ENCODE data around the gene MAN2A1.
"Not testable (repeated sequence)": the region's sequence is repeated elsewhere in the genome, so short reads cannot be mapped to it uniquely, and the experiment has no call there.

Gene MAN2A1

DNA sequence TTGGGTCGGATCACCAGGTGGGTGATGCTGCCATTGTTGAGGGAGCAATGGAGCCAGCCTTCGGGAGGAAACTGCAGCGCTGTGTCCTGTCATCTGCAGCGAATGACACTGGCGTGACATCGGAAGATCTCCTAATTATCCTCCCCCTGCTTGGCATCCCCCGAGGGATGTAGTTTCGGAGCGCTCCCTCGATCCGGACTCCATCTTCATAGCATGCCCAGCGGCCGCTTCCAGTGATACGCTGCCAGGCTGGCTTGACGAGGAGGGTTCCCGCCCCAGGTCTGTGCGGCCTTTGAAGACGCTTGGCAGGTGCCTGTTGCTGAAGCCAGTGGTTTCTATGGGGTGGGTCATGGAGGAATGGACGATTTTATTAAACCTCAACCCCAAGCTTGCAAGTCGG lies 194.9 kb downstream of the MAN2A1 start:
- TF ChIP-seq, protein P1, sequence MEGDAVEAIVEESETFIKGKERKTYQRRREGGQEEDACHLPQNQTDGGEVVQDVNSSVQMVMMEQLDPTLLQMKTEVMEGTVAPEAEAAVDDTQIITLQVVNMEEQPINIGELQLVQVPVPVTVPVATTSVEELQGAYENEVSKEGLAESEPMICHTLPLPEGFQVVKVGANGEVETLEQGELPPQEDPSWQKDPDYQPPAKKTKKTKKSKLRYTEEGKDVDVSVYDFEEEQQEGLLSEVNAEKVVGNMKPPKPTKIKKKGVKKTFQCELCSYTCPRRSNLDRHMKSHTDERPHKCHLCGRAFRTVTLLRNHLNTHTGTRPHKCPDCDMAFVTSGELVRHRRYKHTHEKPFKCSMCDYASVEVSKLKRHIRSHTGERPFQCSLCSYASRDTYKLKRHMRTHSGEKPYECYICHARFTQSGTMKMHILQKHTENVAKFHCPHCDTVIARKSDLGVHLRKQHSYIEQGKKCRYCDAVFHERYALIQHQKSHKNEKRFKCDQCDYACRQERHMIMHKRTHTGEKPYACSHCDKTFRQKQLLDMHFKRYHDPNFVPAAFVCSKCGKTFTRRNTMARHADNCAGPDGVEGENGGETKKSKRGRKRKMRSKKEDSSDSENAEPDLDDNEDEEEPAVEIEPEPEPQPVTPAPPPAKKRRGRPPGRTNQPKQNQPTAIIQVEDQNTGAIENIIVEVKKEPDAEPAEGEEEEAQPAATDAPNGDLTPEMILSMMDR (IDR thresholded peaks at IDR 0.05; ENCODE audit: low read depth, low read length, missing control alignments): no peak
- DNase-seq (ENCODE audit: low read depth): no peak
- in situ Hi-C loops (cut with HindIII; ENCODE audit: low sequenced_read_pairs): no loop called here
- no peak overlapping the region for H3K4me3 ChIP-seq (ENCODE audit: low read depth, low read length)

DNA sequence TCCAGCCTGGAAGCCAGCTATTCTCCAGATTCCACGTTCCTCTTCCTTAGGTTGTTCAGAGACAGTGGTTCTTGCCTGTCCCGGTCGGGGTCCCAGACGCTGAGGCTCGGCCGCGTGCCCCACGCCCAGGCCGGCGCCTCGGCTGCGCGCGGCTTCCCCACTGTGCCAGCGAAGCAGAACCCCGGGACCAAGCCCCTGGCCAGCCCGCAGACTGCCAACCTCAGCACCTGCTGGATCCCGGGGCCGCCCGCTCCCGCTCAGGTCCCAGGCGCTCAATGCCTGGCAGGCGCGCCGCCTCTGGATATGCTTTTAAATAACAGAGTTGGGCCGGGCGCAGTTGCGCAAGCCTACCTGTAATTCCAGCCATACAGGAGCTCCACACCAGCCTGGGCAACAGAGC lies 195.5 kb downstream of the MAN2A1 start:
- no peak for DNase-seq (ENCODE audit: low read depth)
- in situ Hi-C loops (cut with HindIII; ENCODE audit: low sequenced_read_pairs): no loop called here
- TF ChIP-seq, protein P1 (IDR thresholded peaks at IDR 0.05; ENCODE audit: low read depth, low read length, missing control alignments): no peak
- no peak overlapping the region for H3K4me3 ChIP-seq (ENCODE audit: low read depth, low read length)

DNA sequence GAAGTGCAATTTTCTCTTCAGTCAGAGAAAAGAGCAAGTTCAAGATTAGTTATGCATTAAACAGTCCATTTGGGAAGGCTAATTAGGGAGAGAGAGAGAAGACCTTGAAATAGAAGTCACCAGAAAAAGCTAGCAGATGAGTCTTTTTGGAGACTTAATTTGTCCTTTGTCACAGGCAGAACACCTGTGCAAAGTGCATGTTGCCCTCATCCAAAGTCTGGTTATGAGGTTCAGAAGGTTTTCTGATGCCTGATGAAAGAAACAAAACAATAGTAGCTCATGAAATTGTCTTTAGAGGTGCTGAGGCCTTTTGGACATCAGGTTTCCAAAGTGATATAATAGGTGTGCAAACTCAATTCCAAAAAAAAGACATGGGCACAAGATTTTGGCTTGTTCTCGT lies 199.3 kb downstream of the MAN2A1 start:
- in situ Hi-C loops (cut with HindIII; ENCODE audit: low sequenced_read_pairs): no loop called here

DNA sequence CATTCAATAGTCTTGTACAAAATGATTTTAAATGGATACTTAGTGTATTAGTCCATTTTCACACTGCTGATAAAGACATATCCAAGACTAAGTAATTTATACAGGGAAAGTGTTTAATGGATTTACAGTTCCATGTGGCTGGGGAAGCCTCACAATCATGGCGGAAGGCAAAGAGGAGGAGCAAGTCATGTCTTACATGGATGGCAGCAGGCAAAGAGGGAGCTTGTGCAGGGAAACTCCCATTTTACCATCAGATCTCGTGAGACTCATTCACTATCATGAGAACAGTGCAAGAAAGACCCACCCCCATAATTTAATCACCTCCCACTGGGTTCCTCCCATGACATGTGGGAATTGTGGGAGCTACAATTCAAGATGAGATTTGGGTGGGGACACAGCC lies 203.5 kb downstream of the MAN2A1 start:
- H3K4me3 ChIP-seq (ENCODE audit: low read depth, low read length); in situ Hi-C loops (cut with HindIII; ENCODE audit: low sequenced_read_pairs); DNase-seq (ENCODE audit: low read depth): not testable (repeated sequence)

More for the DNA sequence above, 199.3 kb downstream of the MAN2A1 start:
- TF ChIP-seq, protein P1 (IDR thresholded peaks at IDR 0.05; ENCODE audit: low read depth, low read length, missing control alignments): no peak
- DNase-seq (ENCODE audit: low read depth): no peak
- no peak overlapping the region for H3K4me3 ChIP-seq (ENCODE audit: low read depth, low read length)

DNA sequence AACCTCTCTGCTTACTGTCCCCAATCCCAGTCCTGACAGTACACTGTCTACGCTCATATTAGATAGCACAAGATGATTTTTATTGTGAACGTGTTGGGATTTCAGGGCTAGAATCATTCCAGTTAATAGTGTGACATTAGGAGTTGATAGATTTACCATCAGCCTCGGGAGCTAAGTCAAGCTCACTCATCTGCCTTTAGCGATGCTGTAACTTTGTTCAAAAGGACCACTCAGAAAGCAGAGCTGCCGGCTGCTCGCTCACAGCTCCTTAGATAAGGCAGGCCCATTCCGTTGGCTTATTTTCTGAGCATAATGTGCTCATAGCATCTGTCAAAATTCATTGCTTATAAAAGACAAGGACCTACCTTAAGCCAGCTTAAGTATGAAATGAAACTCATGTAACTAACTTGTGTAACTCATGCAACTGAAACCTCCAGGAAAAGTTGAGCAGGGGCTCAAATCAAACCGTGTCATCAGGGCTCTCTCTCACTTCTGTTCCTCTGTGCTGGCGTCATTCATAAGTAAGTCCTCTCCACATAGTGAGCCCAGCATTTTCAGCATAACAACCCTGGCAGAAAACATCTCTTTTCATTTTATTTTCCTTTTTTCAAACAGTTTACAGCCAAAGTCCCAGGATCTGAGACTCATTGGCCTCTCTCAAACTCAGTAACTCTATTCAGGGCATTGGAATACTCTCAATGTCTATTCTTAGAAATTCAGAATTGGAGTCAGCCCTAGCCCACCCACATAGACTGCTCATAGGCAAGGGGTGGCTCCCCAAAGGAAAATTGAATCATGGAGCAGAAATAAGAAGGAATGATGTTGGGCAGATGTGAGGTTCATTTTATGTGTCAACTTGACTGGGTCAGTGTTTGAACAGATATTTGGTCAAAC lies 208.8 kb downstream of the MAN2A1 start:
- TF ChIP-seq, protein P1 (IDR thresholded peaks at IDR 0.05; ENCODE audit: low read depth, low read length, missing control alignments): no peak
- no peak overlapping the region for H3K4me3 ChIP-seq (ENCODE audit: low read depth, low read length)
- no peak for DNase-seq (ENCODE audit: low read depth)
- in situ Hi-C loops (cut with HindIII; ENCODE audit: low sequenced_read_pairs): no loop called here

DNA sequence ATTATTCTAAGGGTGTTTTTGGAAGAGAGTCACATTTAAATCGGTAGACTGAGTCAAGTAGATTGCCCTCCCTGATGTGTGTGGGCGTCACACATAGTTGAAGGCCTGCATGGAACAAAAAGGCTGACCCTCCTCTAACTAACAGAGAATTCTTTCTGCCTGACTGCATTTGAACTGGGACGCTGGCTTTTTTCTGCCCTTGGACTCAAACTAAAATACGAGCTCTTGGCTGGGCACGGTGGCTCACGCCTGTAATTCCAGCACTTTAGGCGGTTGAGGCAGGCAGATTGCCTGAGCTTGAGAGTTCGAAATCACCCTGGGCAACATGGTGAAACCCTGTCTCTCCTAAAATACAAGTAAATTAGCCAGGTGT lies 209.4 kb downstream of the MAN2A1 start:
- in situ Hi-C loops (cut with HindIII; ENCODE audit: low sequenced_read_pairs): no loop called here
- no peak for DNase-seq (ENCODE audit: low read depth)
- TF ChIP-seq, protein P1 (IDR thresholded peaks at IDR 0.05; ENCODE audit: low read depth, low read length, missing control alignments): no peak
- no peak overlapping the region for H3K4me3 ChIP-seq (ENCODE audit: low read depth, low read length)

DNA sequence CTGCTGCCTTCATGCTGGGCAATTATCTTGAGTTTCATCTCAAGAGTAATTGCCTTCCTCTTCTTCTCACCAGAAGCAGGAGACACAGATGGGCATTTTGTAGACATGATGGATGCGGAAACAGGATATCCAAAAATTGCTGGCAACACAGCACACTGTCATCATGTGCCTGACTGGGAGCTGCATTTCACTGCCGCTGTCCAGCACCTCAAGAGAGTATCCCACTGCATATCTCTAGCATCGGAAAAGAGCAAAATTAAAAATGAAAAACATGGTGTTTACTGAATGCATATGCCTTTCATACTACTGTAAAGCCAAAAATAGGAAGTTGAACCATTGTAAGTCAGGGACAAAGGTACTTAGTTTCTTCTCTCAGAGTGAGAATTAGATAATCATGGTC lies 210.7 kb downstream of the MAN2A1 start:
- in situ Hi-C loops (cut with HindIII; ENCODE audit: low sequenced_read_pairs): no loop called here
- no peak for DNase-seq (ENCODE audit: low read depth)
- TF ChIP-seq, protein P1 (IDR thresholded peaks at IDR 0.05; ENCODE audit: low read depth, low read length, missing control alignments): no peak
- no peak overlapping the region for H3K4me3 ChIP-seq (ENCODE audit: low read depth, low read length)

All from astrocyte of the cerebellum (primary cell).